Vagina (tissue), 2 donors: ENCODE results near the gene TMEM92. TPM values are rescaled to one million over a fixed set of nuclear protein-coding genes. Genes with fewer than 3 reads are reported as not detected.

Experiments used
- DNase-seq, 2 donors: peaks; one replicate each; pipeline ENCODE4 v3.0.0-alpha.2; 2017; ENCODE audit errors: extremely low spot score in 2 of 2
- H3K27ac ChIP-seq: fragments of 200-600 bp; sonication (generic); one replicate; pipeline ENCODE4 v1.5.1; 2019
- H3K27me3 ChIP-seq: fragments of 200-600 bp; sonication (generic); one replicate; pipeline ENCODE4 v1.5.1; 2019
- H3K36me3 ChIP-seq, 2 donors: fragments of 200-600 bp; sonication (generic); one replicate each; pipeline ENCODE4 v1.5.1; 2017 to 2019
- H3K4me1 ChIP-seq: fragments of 200-600 bp; sonication (generic); one replicate; pipeline ENCODE4 v1.5.1; 2019
- H3K4me3 ChIP-seq, 2 donors: fragments of 200-600 bp; sonication (generic); 1 replicate in 1 of 2; 2 replicates in 1 of 2; pipeline ENCODE4 v1.5.1; 2016 to 2019
- H3K9me3 ChIP-seq: fragments of 200-600 bp; sonication (generic); one replicate; pipeline ENCODE4 v1.5.1; 2019
- POLR2A ChIP-seq, 2 donors: fragments of 450-650 bp; IDR thresholded peaks; one replicate each; pipeline ENCODE4 v1.6.1; 2017; ENCODE audit warnings: antibody characterized with exemption in 2 of 2, mild to moderate bottlenecking in 2 of 2, moderate library complexity in 2 of 2
- POLR2AphosphoS5 ChIP-seq, 2 donors: sonication (generic); formaldehyde crosslinking; IDR thresholded peaks; one replicate each; pipeline ENCODE4 v1.9.0; 2017; ENCODE audit warnings: antibody characterized with exemption in 2 of 2, mild to moderate bottlenecking in 2 of 2, low read depth in 1 of 2; ENCODE audit not compliant: insufficient read depth in 1 of 2
- intact Hi-C: fragments of 100-400 bp; cut with DNase I; formaldehyde crosslinking; loops from one replicate; pipeline ENCODE4 v1.15.1; 2023
- total RNA-seq: library from RNA; depleted of rRNA; stranded (reverse); fragments of >200 nt; gene quantifications from one replicate; pipeline ENCODE4 v1.2.3, GENCODE V29; 2016
- TF ChIP-seq, protein P1 (sequence below), 3 experiments: fragments of 450-650 bp in 2 of 3; fragments of 200-600 bp in 1 of 3; sonication (generic) in 1 of 3; IDR thresholded peaks; one replicate each; pipeline ENCODE4 v1.5.1; 2017 to 2019; ENCODE audit warnings: antibody characterized with exemption in 3 of 3, mild to moderate bottlenecking in 2 of 3, moderate library complexity in 2 of 3

The TMEM92 gene
- total RNA-seq, 1 donor from 2014 or later, result 0.74 TPM

DNA sequence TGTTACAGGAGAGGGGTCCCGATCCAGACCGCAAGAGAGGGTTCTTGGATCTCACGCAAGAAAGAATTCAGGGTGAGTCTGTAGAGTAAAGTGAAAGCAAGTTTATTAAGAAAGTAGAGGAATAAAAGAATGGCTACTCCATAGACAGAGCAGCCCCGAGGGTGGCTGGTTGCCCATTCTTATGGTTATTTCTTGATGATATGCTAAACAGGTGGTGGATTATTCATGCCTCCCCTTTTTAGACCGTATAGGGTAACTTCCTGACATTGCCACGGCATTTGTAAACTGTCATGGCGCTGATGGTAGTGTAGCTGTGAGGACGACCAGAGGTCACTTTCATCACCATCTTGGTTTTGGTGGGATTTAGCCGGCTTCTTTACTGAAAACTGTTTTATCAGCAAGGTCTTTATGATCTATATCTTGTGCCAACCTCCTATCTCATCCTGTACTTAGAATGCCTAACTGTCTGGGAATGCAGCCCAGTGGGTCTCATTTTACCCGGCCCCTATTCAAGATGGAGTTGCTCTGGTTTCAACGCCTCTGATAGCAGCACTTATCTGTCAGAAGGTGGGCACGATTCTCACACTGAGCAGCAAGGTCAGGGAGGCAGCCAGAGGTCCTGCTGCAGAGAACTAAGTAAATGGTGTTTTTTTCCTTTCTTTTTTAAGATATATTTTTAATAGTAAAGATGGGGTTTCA lies 45.2 kb downstream of the TMEM92 start:
- H3K27me3 ChIP-seq, result no peaks in the 10 kb centered on the region
- no peaks in the 10 kb centered on the region for H3K36me3 ChIP-seq
- H3K4me1 ChIP-seq, result peaks cover 18% of the 10 kb centered on the region
- intact Hi-C loops, result no loop called here
- no peaks in the 10 kb centered on the region for H3K9me3 ChIP-seq
- H3K4me3 ChIP-seq, result peak overlapping the region in 1 of 2 donors; percentile 15
- TF ChIP-seq POLR2AphosphoS5 (IDR thresholded peaks at IDR 0.05; ENCODE audit: insufficient read depth in 1 of 2, low read depth in 1 of 2) (no peak), POLR2A (IDR thresholded peaks at IDR 0.05) (no peak)
- TF ChIP-seq, protein P1, sequence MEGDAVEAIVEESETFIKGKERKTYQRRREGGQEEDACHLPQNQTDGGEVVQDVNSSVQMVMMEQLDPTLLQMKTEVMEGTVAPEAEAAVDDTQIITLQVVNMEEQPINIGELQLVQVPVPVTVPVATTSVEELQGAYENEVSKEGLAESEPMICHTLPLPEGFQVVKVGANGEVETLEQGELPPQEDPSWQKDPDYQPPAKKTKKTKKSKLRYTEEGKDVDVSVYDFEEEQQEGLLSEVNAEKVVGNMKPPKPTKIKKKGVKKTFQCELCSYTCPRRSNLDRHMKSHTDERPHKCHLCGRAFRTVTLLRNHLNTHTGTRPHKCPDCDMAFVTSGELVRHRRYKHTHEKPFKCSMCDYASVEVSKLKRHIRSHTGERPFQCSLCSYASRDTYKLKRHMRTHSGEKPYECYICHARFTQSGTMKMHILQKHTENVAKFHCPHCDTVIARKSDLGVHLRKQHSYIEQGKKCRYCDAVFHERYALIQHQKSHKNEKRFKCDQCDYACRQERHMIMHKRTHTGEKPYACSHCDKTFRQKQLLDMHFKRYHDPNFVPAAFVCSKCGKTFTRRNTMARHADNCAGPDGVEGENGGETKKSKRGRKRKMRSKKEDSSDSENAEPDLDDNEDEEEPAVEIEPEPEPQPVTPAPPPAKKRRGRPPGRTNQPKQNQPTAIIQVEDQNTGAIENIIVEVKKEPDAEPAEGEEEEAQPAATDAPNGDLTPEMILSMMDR (IDR thresholded peaks at IDR 0.05), result no peak
- DNase-seq, result no peak
- peak overlapping the region; percentile 30 for H3K27ac ChIP-seq

DNA sequence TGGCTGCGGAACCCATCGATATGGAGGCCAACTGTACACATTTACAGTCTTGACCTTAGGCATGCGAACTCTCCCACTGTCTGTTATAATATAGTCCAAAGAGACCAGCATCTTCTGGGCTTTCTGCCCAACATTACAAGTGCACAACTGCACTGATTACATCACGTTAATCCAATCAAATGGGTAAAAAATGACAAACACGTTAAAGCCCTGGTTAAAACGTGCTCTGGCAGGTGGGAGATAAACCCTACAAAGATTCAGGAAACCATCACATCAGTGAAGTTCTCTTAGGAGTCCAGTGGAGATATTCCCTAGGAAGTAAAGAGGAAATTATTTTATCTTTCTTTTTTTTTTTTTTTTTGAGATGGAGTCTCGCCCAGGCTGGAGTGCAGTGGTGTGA lies 48.0 kb downstream of the TMEM92 start:
- H3K9me3 ChIP-seq, result no peaks in the 10 kb centered on the region
- no peak overlapping the region for H3K4me3 ChIP-seq
- H3K27me3 ChIP-seq, result no peaks in the 10 kb centered on the region
- H3K27ac ChIP-seq, result no peak overlapping the region
- no peaks in the 10 kb centered on the region for H3K36me3 ChIP-seq
- peaks cover 18% of the 10 kb centered on the region for H3K4me1 ChIP-seq
- no peak for TF ChIP-seq POLR2AphosphoS5 (IDR thresholded peaks at IDR 0.05; ENCODE audit: insufficient read depth in 1 of 2, low read depth in 1 of 2)
- TF ChIP-seq, protein P1 (IDR thresholded peaks at IDR 0.05), result no peak
- intact Hi-C loops, result no loop called here
- no peak for DNase-seq

DNA sequence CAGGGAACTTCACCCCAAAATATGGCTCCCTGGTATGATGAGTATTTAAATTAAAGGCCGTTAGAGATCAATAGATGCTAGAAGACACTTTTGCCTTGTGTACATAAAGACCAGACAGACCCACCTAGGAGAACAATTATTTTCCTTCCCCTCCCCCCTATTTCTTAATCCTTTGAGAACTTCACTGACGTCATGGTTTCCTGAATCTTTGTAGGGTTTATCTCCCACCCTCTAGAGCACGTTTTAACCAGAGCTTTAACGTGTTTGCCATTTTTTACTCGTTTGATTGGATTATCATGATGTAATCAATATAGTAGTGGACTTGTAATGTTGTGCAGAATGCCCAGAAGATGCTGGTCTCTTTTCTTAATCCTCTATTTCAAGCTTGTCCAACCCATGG lies 48.8 kb downstream of the TMEM92 start:
- Histone ChIP-seq H3K27me3 (no peaks in the 10 kb centered on the region), H3K4me3 (no peak overlapping the region), H3K4me1 (peaks cover 14% of the 10 kb centered on the region), H3K36me3 (no peaks in the 10 kb centered on the region), H3K9me3 (no peaks in the 10 kb centered on the region), H3K27ac (no peak overlapping the region)
- intact Hi-C loops, result no loop called here
- TF ChIP-seq, protein P1 (IDR thresholded peaks at IDR 0.05), result no peak
- TF ChIP-seq POLR2AphosphoS5 (IDR thresholded peaks at IDR 0.05; ENCODE audit: insufficient read depth in 1 of 2, low read depth in 1 of 2) (no peak), POLR2A (IDR thresholded peaks at IDR 0.05) (no peak)
- DNase-seq, result no peak

DNA sequence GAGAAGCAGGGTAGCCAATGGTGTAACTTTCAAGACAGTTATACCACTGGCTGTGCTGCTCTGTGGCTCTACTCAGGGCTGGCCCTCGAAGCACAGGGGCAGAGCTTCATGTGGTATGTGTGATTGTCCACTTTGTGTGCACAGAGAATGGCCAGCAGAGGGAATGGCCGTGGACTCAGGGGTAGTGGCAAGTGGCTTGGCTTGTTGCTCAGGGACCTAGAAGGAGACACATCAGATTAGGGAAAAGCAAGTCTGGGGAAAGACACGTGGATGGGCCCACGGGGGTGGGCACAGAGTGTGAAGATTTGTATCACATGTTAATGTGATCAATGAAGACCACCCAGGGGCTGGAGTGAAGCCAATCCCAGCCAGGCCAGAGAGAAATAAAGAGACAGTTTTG lies 51.6 kb downstream of the TMEM92 start:
- Histone ChIP-seq H3K36me3 (no peaks in the 10 kb centered on the region), H3K9me3 (no peaks in the 10 kb centered on the region), H3K4me1 (no peaks in the 10 kb centered on the region), H3K27me3 (no peaks in the 10 kb centered on the region), H3K4me3 (no peak overlapping the region), H3K27ac (no peak overlapping the region)
- TF ChIP-seq POLR2AphosphoS5 (IDR thresholded peaks at IDR 0.05; ENCODE audit: insufficient read depth in 1 of 2, low read depth in 1 of 2) (no peak), POLR2A (IDR thresholded peaks at IDR 0.05) (no peak)
- TF ChIP-seq, protein P1 (IDR thresholded peaks at IDR 0.05), result no peak
- no peak for DNase-seq
- intact Hi-C loops, result no loop called here

DNA sequence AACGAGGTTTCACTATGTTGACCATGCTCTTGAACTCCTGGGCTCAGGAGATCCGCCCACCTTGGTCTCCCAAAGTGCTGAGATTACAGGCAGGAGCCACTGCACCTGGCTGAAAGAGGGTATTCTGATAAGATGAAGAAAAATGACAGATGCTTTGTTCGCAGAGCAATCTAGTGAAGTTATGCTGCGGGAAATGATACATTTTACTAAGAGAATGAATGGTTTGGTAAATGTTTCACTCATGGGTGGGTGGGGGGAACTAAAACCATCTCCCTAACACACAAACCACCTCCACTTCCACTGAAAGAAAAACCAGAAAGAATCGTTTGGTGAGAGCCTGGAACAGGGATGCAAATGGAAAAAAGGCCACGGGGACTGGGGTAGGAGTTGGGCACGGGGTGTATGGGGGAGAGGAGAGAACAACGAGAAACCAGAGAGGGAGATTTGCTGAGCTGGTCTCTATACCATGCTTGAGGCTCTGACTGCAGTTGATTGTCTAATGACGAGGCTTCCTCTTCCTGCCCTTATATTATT lies 52.6 kb downstream of the TMEM92 start:
- H3K36me3 ChIP-seq, result no peaks in the 10 kb centered on the region
- TF ChIP-seq, protein P1 (IDR thresholded peaks at IDR 0.05), result no peak
- TF ChIP-seq POLR2AphosphoS5 (IDR thresholded peaks at IDR 0.05; ENCODE audit: insufficient read depth in 1 of 2, low read depth in 1 of 2) (no peak), POLR2A (IDR thresholded peaks at IDR 0.05) (no peak)
- intact Hi-C loops, result no loop called here
- no peaks in the 10 kb centered on the region for H3K4me1 ChIP-seq
- H3K27me3 ChIP-seq, result no peaks in the 10 kb centered on the region
- H3K9me3 ChIP-seq, result no peaks in the 10 kb centered on the region
- DNase-seq, result no peak
- no peak overlapping the region for H3K27ac ChIP-seq
- no peak overlapping the region for H3K4me3 ChIP-seq
